Activated naive CD4-positive, alpha-beta T cell treated with anti-CD3 and anti-CD28 coated beads, Interleukin-2, amount 10 ng/mL, durations not matched to agents 7 days and 5 days (primary cell): ENCODE measurements around the gene C13orf42.

ENCODE experiments used
- CTCF ChIA-PET: fragments of 350-600 bp; sonication (Branson Sonifier 250); formaldehyde crosslinking; loops from one replicate; lab custom pipeline; 2021; ENCODE audit warnings: antibody characterized with exemption; lab: Charles Lee
- DNase-seq: peaks from one replicate; pipeline ENCODE4 v3.0.0-alpha.2; 2020
- H3K27ac Mint-ChIP-seq: one replicate; pipeline ENCODE4 v1.8.0; 2021; ENCODE audit warnings: mild to moderate bottlenecking, moderate library complexity, mixed read lengths
- H3K27me3 Mint-ChIP-seq: one replicate; pipeline ENCODE4 v1.8.0; 2021; ENCODE audit warnings: mild to moderate bottlenecking, mixed read lengths
- H3K36me3 Mint-ChIP-seq: one replicate; pipeline ENCODE4 v1.8.0; 2021; ENCODE audit warnings: mixed read lengths
- H3K4me1 Mint-ChIP-seq: one replicate; pipeline ENCODE4 v1.8.0; 2021; ENCODE audit warnings: mixed read lengths
- H3K4me3 Mint-ChIP-seq: one replicate; pipeline ENCODE4 v1.8.0; 2021; ENCODE audit warnings: mild to moderate bottlenecking, moderate library complexity, mixed read lengths
- H3K9me3 Mint-ChIP-seq: one replicate; pipeline ENCODE4 v1.8.0; 2021; ENCODE audit warnings: mixed read lengths

C13orf42 gene

DNA sequence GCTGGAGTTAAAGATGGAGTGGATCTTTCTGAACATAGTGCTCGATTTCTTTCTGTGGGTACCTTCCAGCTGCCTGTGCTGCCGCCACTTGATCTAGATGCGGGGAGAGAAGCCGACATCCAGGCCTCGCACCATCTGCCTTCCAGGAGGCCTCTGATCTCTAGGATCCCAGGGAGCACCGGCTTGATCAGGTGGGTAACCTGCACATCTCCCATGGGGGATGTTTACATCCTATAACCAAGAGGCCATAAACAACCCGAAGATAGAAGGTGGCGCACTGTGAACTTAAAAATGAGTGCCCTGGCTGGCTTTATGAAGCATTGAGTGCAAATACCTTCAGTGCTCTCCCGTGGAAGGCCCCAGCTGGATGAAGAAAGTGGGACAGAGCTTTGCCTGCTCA, at the start of gene C13orf42:
Gene C13orf42, minus strand, starts transcription at position 101 of the 400 bp plus-strand sequence. Its CDS starts 65 bp downstream, at position 36.
- Mint-ChIP-seq H3K27me3 (peaks cover 13% of the 10 kb centered on the region), H3K4me1 (no peaks in the 10 kb centered on the region), H3K4me3 (no peak within 1 kb of the TSS), H3K9me3 (no peaks in the 10 kb centered on the region), H3K27ac (no peak within 1 kb of the TSS), H3K36me3 (no peaks in the 10 kb centered on the region)
- no peak for DNase-seq
- CTCF ChIA-PET = interaction anchor here (0.7 to 1.5 kb wide), 2 partner anchors 14 to 42 kb away, joined by 3 to 4 read pairs; no protein-coding TSS in a partner anchor

GRCh38 chr13:51158880-51159518, 47.9 kb upstream of the C13orf42 start:
- DNase-seq = no peak
- Mint-ChIP-seq H3K27me3 (no peaks in the 10 kb centered on the region), H3K4me3 (no peak overlapping the region)

DNA sequence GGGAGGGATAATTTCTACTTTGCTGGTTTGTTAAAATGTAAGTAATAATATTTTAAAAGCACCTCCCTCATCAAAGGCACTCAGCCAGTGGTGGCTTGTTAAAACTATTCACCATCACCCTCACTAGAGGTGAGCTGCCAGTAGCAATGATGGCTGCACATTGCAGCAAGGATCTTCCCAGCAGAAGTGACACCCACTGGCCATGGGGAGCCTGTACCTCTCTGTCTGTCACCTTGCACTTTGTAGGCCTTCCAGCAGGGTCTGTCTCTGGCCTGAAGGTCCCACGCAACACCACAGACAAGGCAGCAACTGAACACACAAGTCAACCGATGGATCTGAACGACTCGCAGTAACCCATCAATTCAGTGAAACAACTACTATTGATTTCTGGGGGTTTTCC, 47.3 kb upstream of the C13orf42 start:
- H3K9me3 Mint-ChIP-seq = no peaks in the 10 kb centered on the region
- H3K27me3 Mint-ChIP-seq = no peaks in the 10 kb centered on the region
- no peak overlapping the region for H3K27ac Mint-ChIP-seq
- DNase-seq = no peak
- H3K4me3 Mint-ChIP-seq = no peak overlapping the region
- CTCF ChIA-PET = no interaction called here
- no peaks in the 10 kb centered on the region for H3K4me1 Mint-ChIP-seq
- H3K36me3 Mint-ChIP-seq = no peaks in the 10 kb centered on the region

More at GRCh38 chr13:51158880-51159518, 47.9 kb upstream of the C13orf42 start:
- Mint-ChIP-seq H3K27ac (no peak overlapping the region), H3K36me3 (no peaks in the 10 kb centered on the region), H3K4me1 (no peaks in the 10 kb centered on the region), H3K9me3 (no peaks in the 10 kb centered on the region)
- CTCF ChIA-PET = no interaction called here

GRCh38 chr13:51156648-51157047, 45.6 kb upstream of the C13orf42 start:
- CTCF ChIA-PET = interaction anchor here (3.3 kb wide), 1 partner anchor 129 kb away, joined by 9 read pairs; no protein-coding TSS in a partner anchor
- Mint-ChIP-seq H3K27me3 (peaks cover 4% of the 10 kb centered on the region), H3K4me1 (no peaks in the 10 kb centered on the region), H3K9me3 (no peaks in the 10 kb centered on the region), H3K4me3 (no peak overlapping the region), H3K36me3 (no peaks in the 10 kb centered on the region), H3K27ac (no peak overlapping the region)
- DNase-seq = no peak

- H3K27ac Mint-ChIP-seq = no peak overlapping the region
- H3K9me3 Mint-ChIP-seq = no peaks in the 10 kb centered on the region
- H3K4me3 Mint-ChIP-seq = no peak overlapping the region
- peaks cover 8% of the 10 kb centered on the region for H3K27me3 Mint-ChIP-seq
- H3K36me3 Mint-ChIP-seq = no peaks in the 10 kb centered on the region
- no peak for DNase-seq
- CTCF ChIA-PET = interaction anchor here (3.3 kb wide), 1 partner anchor 130 kb away, joined by 9 read pairs; no protein-coding TSS in a partner anchor
- no peaks in the 10 kb centered on the region for H3K4me1 Mint-ChIP-seq
Measured at GRCh38 chr13:51155776-51156515, 44.9 kb upstream of the C13orf42 start.

GRCh38 chr13:51155161-51155560, 44.1 kb upstream of the C13orf42 start:
- H3K27ac Mint-ChIP-seq = no peak overlapping the region
- no peaks in the 10 kb centered on the region for H3K4me1 Mint-ChIP-seq
- CTCF ChIA-PET = interaction anchor here (3.3 kb wide), 1 partner anchor 131 kb away, joined by 9 read pairs; no protein-coding TSS in a partner anchor
- no peak overlapping the region for H3K4me3 Mint-ChIP-seq
- H3K27me3 Mint-ChIP-seq = peaks cover 8% of the 10 kb centered on the region
- no peak for DNase-seq
- no peaks in the 10 kb centered on the region for H3K9me3 Mint-ChIP-seq
- H3K36me3 Mint-ChIP-seq = no peaks in the 10 kb centered on the region

- Mint-ChIP-seq H3K27me3 (peaks cover 8% of the 10 kb centered on the region), H3K9me3 (no peaks in the 10 kb centered on the region), H3K4me3 (no peak overlapping the region), H3K4me1 (no peaks in the 10 kb centered on the region), H3K27ac (no peak overlapping the region), H3K36me3 (no peaks in the 10 kb centered on the region)
- CTCF ChIA-PET = interaction anchor here (3.3 kb wide), 1 partner anchor 132 kb away, joined by 9 read pairs; no protein-coding TSS in a partner anchor
- DNase-seq = no peak
Measured at GRCh38 chr13:51154029-51154555, 43.0 kb upstream of the C13orf42 start.

- H3K4me1 Mint-ChIP-seq = no peaks in the 10 kb centered on the region
- CTCF ChIA-PET = interaction anchor here (1.3 to 1.6 kb wide), 2 partner anchors 30 to 133 kb away, joined by 3 to 7 read pairs; no protein-coding TSS in a partner anchor
- no peaks in the 10 kb centered on the region for H3K9me3 Mint-ChIP-seq
Measured at GRCh38 chr13:51153527-51153926, 42.5 kb upstream of the C13orf42 start.

DNA sequence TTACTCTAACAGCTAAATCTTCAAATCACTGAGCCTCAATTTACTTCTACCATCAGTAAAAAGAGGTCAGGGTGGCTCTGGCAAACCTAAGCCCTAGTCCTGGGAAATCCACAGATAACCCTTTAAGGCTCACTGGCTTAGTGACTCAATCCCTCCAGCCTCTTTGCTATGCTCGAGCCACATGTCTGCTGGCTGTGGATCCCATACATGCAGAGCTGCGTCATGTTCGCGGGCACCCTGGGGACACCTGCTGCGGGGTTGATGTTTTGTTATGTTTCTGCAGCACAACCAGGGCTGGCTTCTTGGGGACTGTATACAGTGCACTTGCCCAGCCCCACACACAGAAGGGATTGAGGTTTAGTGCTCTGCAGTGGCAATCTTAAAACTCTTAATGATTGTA, 41.6 kb upstream of the C13orf42 start:
- CTCF ChIA-PET = interaction anchor here (1.3 to 1.6 kb wide), 2 partner anchors 29 to 134 kb away, joined by 3 to 7 read pairs; no protein-coding TSS in a partner anchor
- H3K36me3 Mint-ChIP-seq = no peaks in the 10 kb centered on the region
- peaks cover 5% of the 10 kb centered on the region for H3K4me1 Mint-ChIP-seq
- no peak overlapping the region for H3K4me3 Mint-ChIP-seq
- no peaks in the 10 kb centered on the region for H3K9me3 Mint-ChIP-seq
- no peak overlapping the region for H3K27ac Mint-ChIP-seq
- DNase-seq = no peak
- peaks cover 16% of the 10 kb centered on the region for H3K27me3 Mint-ChIP-seq

More at GRCh38 chr13:51153527-51153926, 42.5 kb upstream of the C13orf42 start:
- Mint-ChIP-seq H3K27me3 (peaks cover 12% of the 10 kb centered on the region), H3K27ac (no peak overlapping the region), H3K36me3 (no peaks in the 10 kb centered on the region), H3K4me3 (no peak overlapping the region)
- DNase-seq = no peak

GRCh38 chr13:51151463-51151862, 40.4 kb upstream of the C13orf42 start:
- DNase-seq = no peak
- Mint-ChIP-seq H3K27ac (no peak overlapping the region), H3K9me3 (no peaks in the 10 kb centered on the region), H3K36me3 (no peaks in the 10 kb centered on the region), H3K4me3 (no peak overlapping the region), H3K27me3 (peaks cover 16% of the 10 kb centered on the region), H3K4me1 (peaks cover 5% of the 10 kb centered on the region)
- CTCF ChIA-PET = interaction anchor here (1.1 kb wide), 1 partner anchor 135 kb away, joined by 3 read pairs; no protein-coding TSS in a partner anchor

- CTCF ChIA-PET = interaction anchor here (1.2 to 1.6 kb wide), 2 partner anchors 8 to 138 kb away, joined by 3 to 13 read pairs; no protein-coding TSS in a partner anchor
- no peaks in the 10 kb centered on the region for H3K9me3 Mint-ChIP-seq
Measured at GRCh38 chr13:51148952-51149573, 38.0 kb upstream of the C13orf42 start.

GRCh38 chr13:51148223-51148951, 37.3 kb upstream of the C13orf42 start:
- CTCF ChIA-PET = interaction anchor here (1.2 to 1.6 kb wide), 2 partner anchors 8 to 138 kb away, joined by 3 to 13 read pairs; no protein-coding TSS in a partner anchor
- H3K36me3 Mint-ChIP-seq = no peaks in the 10 kb centered on the region
- peaks cover 24% of the 10 kb centered on the region for H3K27me3 Mint-ChIP-seq
- peaks cover 5% of the 10 kb centered on the region for H3K4me1 Mint-ChIP-seq
- H3K4me3 Mint-ChIP-seq = no peak overlapping the region
- H3K27ac Mint-ChIP-seq = no peak overlapping the region
- no peaks in the 10 kb centered on the region for H3K9me3 Mint-ChIP-seq
- no peak for DNase-seq

More at GRCh38 chr13:51148952-51149573, 38.0 kb upstream of the C13orf42 start:
- no peak overlapping the region for H3K27ac Mint-ChIP-seq
- no peaks in the 10 kb centered on the region for H3K36me3 Mint-ChIP-seq
- peaks cover 5% of the 10 kb centered on the region for H3K4me1 Mint-ChIP-seq
- DNase-seq = no peak
- no peak overlapping the region for H3K4me3 Mint-ChIP-seq
- peaks cover 24% of the 10 kb centered on the region for H3K27me3 Mint-ChIP-seq

DNA sequence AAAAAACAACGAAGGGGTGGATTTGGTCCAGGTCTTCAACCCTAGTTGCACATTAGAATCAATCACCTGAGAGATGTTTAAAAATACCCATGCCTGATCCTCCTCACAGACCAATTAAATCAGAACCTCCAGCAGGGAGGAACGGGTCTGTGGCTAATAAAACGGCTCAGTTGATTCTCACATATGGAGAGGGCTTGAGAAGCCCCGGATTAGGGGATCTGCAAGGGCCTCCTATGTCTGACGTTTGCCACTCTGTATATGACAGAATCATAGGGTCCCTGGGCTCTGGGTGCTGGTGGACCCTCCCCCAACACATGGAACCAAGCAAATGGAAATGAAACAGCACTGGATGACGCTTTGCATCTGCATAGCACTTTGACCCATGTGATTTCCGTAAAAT, 36.7 kb upstream of the C13orf42 start:
- H3K4me1 Mint-ChIP-seq = peaks cover 5% of the 10 kb centered on the region
- H3K36me3 Mint-ChIP-seq = no peaks in the 10 kb centered on the region
- CTCF ChIA-PET = interaction anchor here (1.4 to 1.6 kb wide), 2 partner anchors 22 to 139 kb away, joined by 3 to 13 read pairs; no protein-coding TSS in a partner anchor
- peaks cover 20% of the 10 kb centered on the region for H3K27me3 Mint-ChIP-seq
- H3K9me3 Mint-ChIP-seq = no peaks in the 10 kb centered on the region
- H3K27ac Mint-ChIP-seq = no peak overlapping the region
- H3K4me3 Mint-ChIP-seq = no peak overlapping the region
- DNase-seq = no peak
